Kidney glomerular epithelial cell (primary cell): ENCODE measurements around the gene ARHGAP1.

Experiments used
- DNase-seq: peaks from one replicate; lab custom pipeline; 2025; lab: John Stamatoyannopoulos, UW

The ARHGAP1 gene

DNA sequence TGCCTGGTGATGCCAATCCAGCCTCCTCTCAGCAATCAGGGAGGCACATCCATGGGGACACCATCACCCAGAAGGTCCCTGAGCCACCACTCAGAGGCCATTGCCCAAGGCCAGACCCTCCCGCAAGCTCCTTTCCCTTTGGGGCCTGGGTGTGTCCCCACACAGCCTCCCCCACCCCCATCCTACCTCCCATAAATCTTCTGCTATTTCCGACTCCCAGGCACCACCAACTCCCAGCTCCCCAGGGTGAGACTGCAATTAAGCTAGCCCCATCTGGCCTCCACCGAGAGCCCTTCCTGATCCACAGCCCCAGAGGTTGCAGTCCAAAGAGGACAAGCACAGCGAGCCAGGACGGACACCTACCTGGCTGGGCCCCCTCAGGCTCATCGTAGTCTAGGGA lies 6.3 kb downstream of the ARHGAP1 start:
- no peak for DNase-seq

DNA sequence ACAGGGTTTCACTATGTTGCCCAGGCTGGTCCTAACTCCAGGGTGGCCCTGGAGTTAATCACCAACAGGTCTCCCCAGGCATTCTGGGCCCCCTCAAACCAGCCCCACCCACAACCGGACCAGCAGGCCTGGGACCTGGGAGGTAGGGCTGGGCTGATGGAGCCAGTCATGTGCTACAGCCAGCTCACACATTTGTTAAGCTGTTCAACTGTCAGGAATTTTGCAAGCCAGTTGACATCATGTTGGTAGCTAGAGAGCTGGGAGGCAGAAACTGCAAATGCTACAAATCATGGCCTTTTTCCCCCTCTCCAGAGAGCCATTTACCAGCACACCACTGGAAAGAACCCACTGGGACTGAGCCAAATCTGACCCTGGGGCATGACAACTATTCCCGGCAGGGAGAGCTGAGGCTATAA lies 6.8 kb downstream of the ARHGAP1 start:
- DNase-seq = peak; percentile 37

DNA sequence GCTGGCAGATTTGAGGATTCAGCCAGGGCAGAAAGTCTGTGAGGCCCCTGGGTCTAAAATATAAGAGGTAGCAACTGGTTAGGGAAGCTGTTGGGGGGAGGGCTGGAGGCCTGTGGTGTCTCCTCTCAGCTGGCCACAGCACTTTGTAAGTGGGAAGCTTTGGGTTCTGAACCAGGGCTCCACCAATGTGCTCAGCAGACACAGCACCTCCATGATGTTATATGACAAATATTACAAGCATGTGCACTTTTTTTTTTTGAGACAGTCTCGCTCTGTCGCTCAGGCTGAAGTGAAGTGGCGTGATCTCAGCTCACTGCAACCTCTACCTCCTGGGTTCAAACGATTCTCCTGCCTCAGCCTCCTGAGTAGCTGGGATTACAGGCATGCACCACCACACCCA lies 8.0 kb downstream of the ARHGAP1 start:
- no peak for DNase-seq

DNA sequence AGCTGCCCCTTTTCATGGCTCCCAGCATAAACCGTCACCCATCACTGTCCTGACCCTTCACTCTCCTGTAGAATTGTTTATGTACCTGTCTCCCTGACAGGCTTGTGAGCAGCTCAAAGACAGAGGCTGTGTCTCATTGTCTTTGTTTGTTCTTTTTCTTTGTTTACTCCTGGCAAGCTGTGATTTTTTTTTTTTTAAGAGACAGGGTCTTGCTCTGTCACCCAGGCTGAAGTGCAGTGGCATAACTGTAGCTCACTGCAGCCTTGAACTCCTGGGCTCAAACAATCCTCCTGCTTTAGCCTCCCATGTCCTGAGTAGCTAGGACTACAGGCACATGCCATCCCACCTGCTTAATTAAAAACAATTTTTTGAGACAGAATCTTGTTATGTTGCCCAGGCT lies 9.7 kb downstream of the ARHGAP1 start:
- DNase-seq = no peak

DNA sequence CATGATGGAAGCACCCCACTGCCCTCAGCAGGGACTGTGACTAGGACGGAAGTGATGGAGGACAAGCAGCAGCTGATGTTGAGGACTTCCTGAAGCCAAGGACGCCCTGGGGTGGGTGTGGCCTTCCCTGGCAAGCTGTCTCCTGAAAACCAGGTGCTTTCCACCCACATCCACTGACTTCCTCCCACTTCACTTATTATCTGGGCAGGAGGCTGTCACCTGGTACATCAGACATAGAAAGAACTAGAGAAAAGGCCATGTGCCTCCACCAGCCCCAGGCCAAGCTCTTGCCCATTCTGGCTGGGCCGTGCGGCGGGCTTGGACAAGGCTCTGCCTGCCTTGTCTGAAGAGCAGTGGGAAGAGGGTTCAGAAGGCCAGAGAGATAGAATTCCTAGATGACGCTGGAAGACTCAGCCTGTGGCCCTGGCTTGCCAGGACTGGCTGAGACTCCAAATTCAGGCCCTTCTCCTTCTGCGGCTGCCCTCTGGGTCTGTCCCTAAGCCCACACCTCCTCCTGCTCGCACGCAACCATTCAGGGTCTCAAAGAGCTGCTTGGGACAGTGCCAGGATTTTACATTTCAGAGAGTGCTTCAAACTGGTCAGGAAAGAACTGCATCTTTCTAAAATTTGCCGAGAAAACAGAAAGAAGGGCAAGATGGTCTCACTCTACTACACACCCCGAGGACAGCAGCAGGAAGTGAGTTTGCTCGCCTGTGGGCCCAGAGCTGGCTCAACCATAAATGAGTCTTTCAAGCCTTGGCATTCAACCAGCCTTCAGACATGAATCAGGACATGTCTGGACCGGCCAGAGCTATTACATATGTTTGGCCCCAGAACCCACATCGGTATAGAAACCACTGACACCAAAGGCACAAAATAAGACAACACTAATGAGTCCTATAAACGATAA lies 13.3 kb downstream of the ARHGAP1 start:
- no peak for DNase-seq

DNA sequence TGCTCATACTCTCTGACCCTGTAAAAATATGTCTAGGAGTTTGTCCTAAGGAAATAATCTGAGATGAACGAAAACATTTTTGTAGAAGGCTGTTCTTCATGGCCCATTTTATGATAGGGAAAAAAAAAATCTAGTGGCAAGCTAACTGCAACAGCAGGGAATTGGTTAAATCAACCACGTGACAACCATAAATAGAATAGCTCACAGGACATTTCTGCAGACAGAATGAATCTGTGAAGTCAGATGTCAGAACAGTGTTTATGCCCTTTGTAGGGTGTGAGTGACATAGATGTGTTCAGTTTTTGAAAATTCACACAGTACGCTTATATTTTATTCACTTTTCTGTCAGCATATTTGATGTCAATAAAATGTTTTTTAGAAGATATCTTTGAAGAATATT lies 16.1 kb downstream of the ARHGAP1 start:
- no peak for DNase-seq

DNA sequence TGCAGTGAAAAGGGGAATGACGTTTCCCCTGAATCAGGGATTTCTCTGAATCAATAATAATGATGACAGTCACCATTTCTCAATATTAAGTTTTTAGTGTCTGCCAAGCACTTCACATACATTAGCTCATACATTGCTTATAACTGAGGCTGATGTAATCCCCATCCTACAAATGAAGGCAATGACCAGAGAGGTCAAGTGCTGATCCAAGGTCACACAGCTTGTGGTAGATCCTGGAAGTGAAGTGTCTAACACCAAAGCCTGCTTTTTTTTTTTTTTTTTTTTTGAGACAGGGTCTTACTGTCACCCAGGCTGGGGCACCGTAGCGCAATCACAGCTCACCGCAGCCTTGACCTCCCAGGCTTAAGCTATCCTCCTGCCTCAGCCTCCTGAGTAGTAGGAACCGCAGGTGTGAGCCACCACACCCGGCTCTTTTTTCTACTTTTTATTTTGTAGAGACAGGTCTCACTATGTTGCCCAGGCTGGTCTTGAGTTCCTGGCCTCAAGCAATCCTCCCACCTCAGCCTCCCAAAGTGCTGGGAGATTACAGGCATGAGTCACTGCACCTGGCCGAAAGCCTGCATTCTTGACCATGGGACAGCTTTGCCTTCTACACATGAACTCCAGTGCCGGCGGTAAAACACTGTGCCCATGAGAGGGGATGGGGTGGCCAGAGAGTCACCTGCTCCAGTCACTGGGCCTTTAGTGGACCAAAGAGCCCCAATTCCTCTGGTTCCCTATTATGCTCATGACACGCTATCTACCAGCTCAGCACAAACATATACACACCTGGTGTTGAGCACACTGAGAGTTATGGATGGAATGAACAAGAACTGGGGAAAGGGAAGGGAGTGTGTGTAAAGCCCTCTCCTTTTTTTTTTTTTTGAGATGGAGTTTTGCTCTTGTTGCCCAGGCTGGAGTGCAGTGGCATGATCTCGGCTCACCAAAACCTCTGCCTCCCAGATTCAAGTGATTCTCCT lies 17.4 kb downstream of the ARHGAP1 start:
- DNase-seq = no peak

DNA sequence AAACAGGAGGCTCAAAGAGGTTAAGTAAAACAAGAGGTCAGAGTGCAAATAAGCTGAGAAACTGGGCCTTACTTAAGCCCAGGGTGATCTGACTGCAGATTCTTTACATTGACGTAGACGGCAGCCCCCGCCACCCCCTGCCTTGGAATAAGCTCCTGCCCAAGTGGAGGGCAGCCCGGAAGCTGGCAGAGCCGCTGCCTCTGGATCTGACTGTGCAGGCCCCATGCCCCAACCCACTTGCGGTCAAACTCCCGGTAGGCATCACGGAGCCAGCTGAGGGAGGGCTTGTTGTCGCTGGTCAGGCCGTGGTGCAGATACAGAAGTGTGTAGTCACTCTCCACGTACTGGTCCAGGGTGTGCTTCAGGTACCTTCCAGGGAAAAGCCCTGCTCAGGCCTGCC lies 18.6 kb downstream of the ARHGAP1 start:
- no peak for DNase-seq

DNA sequence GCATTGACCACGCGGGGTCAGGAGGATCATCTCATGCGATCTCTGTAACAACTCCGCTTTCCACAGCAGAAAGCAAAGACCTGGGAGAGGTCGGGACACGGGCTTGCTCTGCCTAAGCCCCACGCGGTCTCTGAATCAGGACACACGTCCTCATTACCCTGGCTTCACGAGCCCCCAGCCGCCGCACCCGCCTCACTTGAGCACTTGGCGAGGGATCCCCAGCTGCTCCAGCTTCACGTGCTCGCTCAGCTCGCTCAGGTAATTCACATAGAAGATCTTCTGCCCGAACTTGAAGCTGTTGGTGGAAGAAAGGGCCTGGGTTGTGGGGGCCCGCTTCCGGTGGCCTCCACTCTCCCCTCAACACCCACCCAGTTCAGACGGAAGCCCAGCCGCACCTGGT lies 19.6 kb downstream of the ARHGAP1 start:
- DNase-seq = no peak

GRCh38 chr11:46680164-46680760 lies 20.2 kb downstream of the ARHGAP1 start:
- no peak for DNase-seq

DNA sequence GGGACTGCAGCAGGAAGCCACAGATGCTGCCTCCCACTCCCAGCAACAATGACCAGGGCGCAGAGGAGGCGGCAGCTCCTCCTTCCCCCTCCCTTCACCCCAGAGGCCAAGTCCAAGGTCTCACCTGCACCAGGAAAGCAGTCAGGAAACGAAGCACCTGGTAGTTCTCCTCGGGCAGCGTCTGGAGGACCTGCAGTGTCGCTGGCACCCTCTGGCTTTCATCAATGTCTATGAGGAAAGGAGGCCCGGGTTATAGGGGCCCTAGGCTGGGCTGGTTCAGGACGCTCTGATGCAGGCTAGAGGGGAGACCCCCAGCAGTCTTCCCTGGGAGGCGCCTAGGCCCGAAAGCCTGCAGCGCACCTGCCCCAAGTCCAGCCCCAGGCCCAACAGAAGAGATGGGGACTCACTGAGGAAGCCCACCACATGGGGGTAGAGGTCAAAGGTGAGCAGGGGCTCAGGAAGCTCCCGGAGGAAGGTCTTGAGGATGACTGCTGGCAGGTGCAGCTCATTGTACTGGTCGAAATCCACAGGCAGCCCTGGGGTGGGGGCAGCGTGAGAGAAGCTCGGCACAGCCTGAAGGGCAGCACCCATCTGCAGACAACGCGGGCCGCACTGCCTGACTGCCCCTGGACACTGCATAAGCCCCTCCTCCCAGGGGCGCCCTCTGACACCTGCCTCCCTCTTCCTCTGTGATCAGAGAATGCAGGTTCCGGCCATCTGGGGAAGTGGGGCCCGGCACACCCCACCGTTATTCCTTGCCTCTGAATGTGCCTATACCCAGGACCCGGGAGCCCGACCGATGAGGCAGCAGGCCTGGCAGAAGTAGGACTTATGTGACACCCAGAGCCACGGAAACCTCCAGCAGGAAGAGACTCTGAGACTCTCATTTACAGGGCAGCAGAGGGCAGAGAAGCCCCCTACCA lies 20.9 kb downstream of the ARHGAP1 start:
- DNase-seq = no peak

- DNase-seq = no peak
These were observed 21.7 kb downstream of the ARHGAP1 start for GRCh38 chr11:46678741-46679130.

GRCh38 chr11:46677991-46678740 lies 22.3 kb downstream of the ARHGAP1 start:
- DNase-seq = no peak

DNA sequence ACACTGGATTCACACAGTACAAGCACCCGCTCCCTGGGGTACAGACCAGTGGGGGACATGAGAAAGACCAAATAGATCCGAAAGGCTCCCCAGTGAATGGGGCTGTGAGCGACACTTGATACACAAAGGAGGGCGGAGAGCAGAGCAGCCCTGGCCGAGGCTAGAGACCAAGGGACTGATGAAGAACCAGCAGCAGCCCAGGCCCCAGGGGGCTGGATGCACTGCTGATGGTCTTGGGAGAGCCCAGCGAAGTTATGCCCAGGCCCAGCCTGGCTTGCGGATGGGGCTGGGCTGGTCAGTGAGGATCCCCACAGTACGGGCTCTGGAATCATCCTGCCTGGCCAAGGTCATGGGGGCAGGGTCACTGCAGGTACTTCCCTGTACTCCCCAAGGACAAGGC lies 23.2 kb downstream of the ARHGAP1 start:
- no peak for DNase-seq

- no peak for DNase-seq
These were observed 23.8 kb downstream of the ARHGAP1 start for GRCh38 chr11:46676436-46677158.

DNA sequence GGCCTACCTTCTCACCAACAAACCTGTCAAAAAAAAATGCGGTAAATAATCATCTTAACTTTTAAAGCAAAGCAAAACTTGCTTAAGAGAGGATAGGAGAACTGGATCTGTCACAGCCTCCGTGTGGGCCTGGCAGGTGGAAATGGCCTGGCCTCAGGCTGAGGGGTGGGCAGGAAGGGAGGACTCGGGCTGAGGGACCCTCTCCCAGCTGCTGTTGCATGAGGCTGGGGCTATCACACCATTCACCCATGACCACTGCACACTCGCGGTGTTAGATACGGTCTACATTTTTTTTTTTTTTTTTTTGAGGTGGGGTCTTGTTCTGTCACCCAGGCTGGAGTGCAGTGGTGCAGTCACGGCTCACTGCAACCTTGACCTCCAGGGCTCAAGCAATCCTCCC lies 24.5 kb downstream of the ARHGAP1 start:
- DNase-seq = no peak

- no peak for DNase-seq
These were observed 25.0 kb downstream of the ARHGAP1 start for GRCh38 chr11:46675288-46675851.

DNA sequence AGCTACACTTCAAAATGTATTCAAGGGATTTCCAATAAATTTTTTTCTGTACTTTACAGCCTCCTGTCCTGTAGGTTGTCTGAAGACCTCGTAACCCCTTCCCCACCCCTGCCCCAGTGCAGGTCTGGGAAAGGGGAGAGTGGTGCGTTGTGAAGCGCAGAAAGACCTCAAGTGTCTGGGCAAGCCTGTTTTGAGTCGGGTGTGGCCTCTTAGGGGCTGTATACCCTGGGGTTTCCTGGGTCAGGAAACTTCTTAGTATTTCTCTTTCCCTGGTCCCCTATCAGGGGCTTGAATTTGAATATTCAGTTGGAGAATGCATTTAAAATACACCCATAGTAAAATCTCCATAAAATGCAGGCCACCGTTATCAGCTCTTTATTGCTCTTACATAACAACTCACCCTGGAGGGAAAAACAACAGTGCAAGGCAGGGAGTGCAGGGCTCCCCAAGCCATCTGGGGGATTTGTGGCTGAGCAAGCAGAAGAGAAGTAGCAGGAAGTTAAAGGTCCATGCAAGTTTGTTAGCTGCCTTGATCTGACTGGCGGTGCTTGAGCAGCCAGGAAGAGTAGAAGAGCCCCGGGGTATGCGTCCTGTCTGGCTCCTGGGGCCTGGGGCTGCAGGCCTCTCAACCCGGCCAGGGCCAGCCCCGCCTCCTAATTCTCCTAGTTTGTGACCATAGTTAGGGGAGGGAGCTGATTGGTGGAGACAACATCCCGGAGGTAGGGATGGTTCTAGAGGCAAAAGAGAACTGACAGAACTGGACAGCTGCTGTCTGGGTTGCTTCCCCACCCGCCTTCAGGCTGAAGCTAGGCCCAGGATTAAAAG lies 25.7 kb downstream of the ARHGAP1 start:
- DNase-seq = no peak
